H9 (cell line): ENCODE data around the gene NEDD4. TPM values are rescaled to one million over a fixed set of nuclear protein-coding genes. Genes with fewer than 3 reads are reported as not detected.

Source experiments
- DNase-seq: peaks from one replicate; pipeline ENCODE4 v3.0.0-alpha.2; 2017
- H2AFZ ChIP-seq: one replicate; pipeline ENCODE4 v1.6.1; 2013; ENCODE audit warnings: mild to moderate bottlenecking, low read length, control low read depth, moderate library complexity
- H2AK5ac ChIP-seq: 2 replicates; pipeline ENCODE4 v1.6.1; 2013; ENCODE audit warnings: low read length, control low read depth, mixed read lengths; ENCODE audit not compliant: insufficient read length
- H2BK120ac ChIP-seq: one replicate; pipeline ENCODE4 v1.6.1; 2013; ENCODE audit warnings: low read depth, mild to moderate bottlenecking, low read length, control low read depth, inconsistent platforms; ENCODE audit not compliant: poor library complexity, severe bottlenecking
- H2BK12ac ChIP-seq: 2 replicates; pipeline ENCODE4 v1.6.1; 2013; ENCODE audit warnings: low read length, control low read depth, mixed read lengths, low read depth; ENCODE audit not compliant: insufficient read length
- H2BK15ac ChIP-seq: 2 replicates; pipeline ENCODE4 v1.6.1; 2013; ENCODE audit warnings: low read depth, low read length, control low read depth
- H2BK20ac ChIP-seq: one replicate; pipeline ENCODE4 v1.6.1; 2013; ENCODE audit warnings: low read depth, mild to moderate bottlenecking, low read length, control low read depth, inconsistent platforms; ENCODE audit not compliant: poor library complexity, severe bottlenecking
- H2BK5ac ChIP-seq: 2 replicates; pipeline ENCODE4 v1.6.1; 2013; ENCODE audit warnings: low read length, control low read depth, mixed read lengths; ENCODE audit not compliant: insufficient read length
- H3K14ac ChIP-seq: 2 replicates; pipeline ENCODE4 v1.6.1; 2013; ENCODE audit warnings: low read length, control low read depth; ENCODE audit not compliant: insufficient read depth
- H3K18ac ChIP-seq: 2 replicates; pipeline ENCODE4 v1.6.1; 2013; ENCODE audit warnings: low read depth, mild to moderate bottlenecking, mixed read lengths, low read length, control low read depth; ENCODE audit not compliant: insufficient read length
- H3K23ac ChIP-seq: 2 replicates; pipeline ENCODE4 v1.6.1; 2013; ENCODE audit warnings: low read length, control low read depth, mixed read lengths, low read depth; ENCODE audit not compliant: insufficient read length
- H3K23me2 ChIP-seq: 2 replicates; pipeline ENCODE4 v1.6.1; 2013; ENCODE audit warnings: low read depth, mild to moderate bottlenecking, mixed read lengths, low read length, control low read depth; ENCODE audit not compliant: insufficient read length, poor library complexity, severe bottlenecking
- H3K27ac ChIP-seq: 2 replicates; pipeline ENCODE4 v1.5.1; 2013; ENCODE audit warnings: low read length, control low read depth, mixed read lengths, low read depth; ENCODE audit not compliant: insufficient read length
- H3K27me3 ChIP-seq: 2 replicates; pipeline ENCODE4 v1.6.1; 2013; ENCODE audit warnings: low read length, control low read depth, inconsistent platforms; ENCODE audit not compliant: insufficient read depth
- H3K4ac ChIP-seq: 2 replicates; pipeline ENCODE4 v1.6.1; 2013; ENCODE audit warnings: low read depth, mild to moderate bottlenecking, control low read depth, inconsistent platforms, low read length, moderate library complexity
- H3K4me1 ChIP-seq: 2 replicates; pipeline ENCODE4 v1.6.1; 2013; ENCODE audit warnings: low read length, control low read depth, inconsistent platforms; ENCODE audit not compliant: insufficient read depth
- H3K4me2 ChIP-seq: 2 replicates; pipeline ENCODE4 v1.6.1; 2013; ENCODE audit warnings: low read length, control low read depth, mixed read lengths; ENCODE audit not compliant: insufficient read length, insufficient read depth
- H3K56ac ChIP-seq: 2 replicates; pipeline ENCODE4 v1.6.1; 2013; ENCODE audit warnings: low read depth, mild to moderate bottlenecking, mixed read lengths, low read length, control low read depth; ENCODE audit not compliant: insufficient read length
- H3K79me1 ChIP-seq: 2 replicates; pipeline ENCODE4 v1.6.1; 2013; ENCODE audit warnings: low read depth, mild to moderate bottlenecking, moderate library complexity, low read length, control low read depth, inconsistent platforms; ENCODE audit not compliant: insufficient read depth, poor library complexity, severe bottlenecking
- H3K79me2 ChIP-seq: 2 replicates; pipeline ENCODE4 v1.6.1; 2013; ENCODE audit warnings: low read length, control low read depth, inconsistent platforms; ENCODE audit not compliant: insufficient read depth
- H3K9ac ChIP-seq: 2 replicates; pipeline ENCODE4 v1.6.1; 2013; ENCODE audit warnings: low read length, control low read depth, mixed read lengths; ENCODE audit not compliant: insufficient read length; ENCODE audit errors: extremely low read depth
- H3K9me3 ChIP-seq: one replicate; pipeline ENCODE4 v1.6.1; 2013; ENCODE audit warnings: low read depth, low read length, inconsistent platforms; ENCODE audit not compliant: control insufficient read depth
- H3T11ph ChIP-seq: one replicate; pipeline ENCODE4 v1.6.1; 2013; ENCODE audit warnings: mild to moderate bottlenecking, low read length, control low read depth, inconsistent platforms
- H4K20me1 ChIP-seq: one replicate; pipeline ENCODE4 v1.6.1; 2013; ENCODE audit not compliant: control insufficient read depth, insufficient read length, insufficient read depth
- H4K5ac ChIP-seq: 2 replicates; pipeline ENCODE4 v1.6.1; 2013; ENCODE audit warnings: low read depth, mild to moderate bottlenecking, mixed read lengths, low read length, control low read depth; ENCODE audit not compliant: insufficient read length
- H4K8ac ChIP-seq: replicated peaks from 2 replicates; pipeline ENCODE4 v1.6.1; 2013; ENCODE audit warnings: low read length, control low read depth, mixed read lengths, low read depth; ENCODE audit not compliant: insufficient read length
- H4K91ac ChIP-seq: 2 replicates; pipeline ENCODE4 v1.6.1; 2013; ENCODE audit warnings: low read depth, mild to moderate bottlenecking, moderate library complexity, mixed read lengths, low read length, control low read depth; ENCODE audit not compliant: insufficient read length
- H3K27ac Mint-ChIP-seq, 3 experiments: 2 replicates in 2 of 3; 3 replicates in 1 of 3; pipeline ENCODE4 v1.8.0; 2020 to 2021; ENCODE audit warnings: mixed read lengths in 3 of 3, mild to moderate bottlenecking in 1 of 3, moderate library complexity in 1 of 3
- H3K27me3 Mint-ChIP-seq: 2 replicates; pipeline ENCODE4 v1.8.0; 2021; ENCODE audit warnings: low read depth, mild to moderate bottlenecking, moderate library complexity, mixed read lengths
- H3K36me3 Mint-ChIP-seq, 3 experiments: 2 replicates in 2 of 3; 3 replicates in 1 of 3; pipeline ENCODE4 v1.8.0; 2020 to 2021; ENCODE audit warnings: low read depth in 3 of 3, mixed read lengths in 3 of 3; ENCODE audit not compliant: insufficient read depth in 1 of 3
- H3K4me1 Mint-ChIP-seq, 2 experiments: 2 replicates each; pipeline ENCODE4 v1.8.0; 2020; ENCODE audit warnings: mixed read lengths in 2 of 2
- H3K4me3 Mint-ChIP-seq, 2 experiments: 2 replicates in 1 of 2; 3 replicates in 1 of 2; pipeline ENCODE4 v1.8.0; 2020 to 2021; ENCODE audit warnings: mild to moderate bottlenecking in 2 of 2, mixed read lengths in 2 of 2, moderate library complexity in 1 of 2
- H3K9me3 Mint-ChIP-seq, 2 experiments: 2 replicates in 1 of 2; 3 replicates in 1 of 2; pipeline ENCODE4 v1.8.0; 2020; ENCODE audit warnings: mild to moderate bottlenecking in 2 of 2, mixed read lengths in 2 of 2, moderate library complexity in 1 of 2
- WGBS: extraction: QIAGEN DNeasy Blood & Tissue Kit; methylation state at CpG from one replicate; pipeline ENCODE4 v1.1.7; 2013; ENCODE audit warnings: missing lambda C conversion rate, low lambda C conversion rate, mixed read lengths; ENCODE audit not compliant: insufficient read length; ENCODE audit errors: extremely low coverage; 5-methylcytosine and 5-hydroxymethylcytosine counted together
- total RNA-seq: library from RNA; stranded (reverse); gene quantifications from 2 replicates; pipeline ENCODE4 v1.2.1, GENCODE V29; 2021
- TF ChIP-seq, protein P1 (sequence below): fragments of 200-600 bp; sonication (generic); conservative IDR thresholded peaks from 3 replicates; pipeline ENCODE4 v1.8.0; 2021; ENCODE audit warnings: antibody characterized with exemption, mild to moderate bottlenecking

Gene NEDD4
- total RNA-seq, 1 experiment from 2014 or later: 9.6 TPM

DNA sequence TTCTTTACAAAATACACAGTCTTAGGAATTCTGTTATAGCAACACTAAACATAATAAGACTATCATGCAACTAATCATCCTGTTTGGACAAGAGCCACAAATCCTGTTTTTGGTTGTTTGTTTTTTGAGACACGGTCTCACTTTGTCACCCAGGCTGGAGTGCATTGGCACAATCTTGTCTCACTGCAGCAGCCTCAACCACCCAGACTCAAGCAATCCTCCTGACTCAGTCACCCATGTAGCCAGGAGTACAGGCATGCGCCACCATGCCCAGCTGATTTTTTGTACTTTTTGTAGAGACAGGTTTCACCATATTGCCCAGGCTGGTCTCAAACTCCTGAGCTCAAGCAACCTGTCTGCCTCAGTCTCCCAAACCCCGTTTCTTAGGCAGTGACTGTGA is 28.3 kb downstream of the NEDD4 start:
- Mint-ChIP-seq H3K4me3 (no peak overlapping the region), H3K27me3 (no peaks in the 10 kb centered on the region), H3K36me3 (no peaks in the 10 kb centered on the region), H3K27ac (no peak overlapping the region), H3K4me1 (peaks cover 0 to under 1% of the 10 kb centered on the region in 2 experiments; a peak in 1 of 4 replicates), H3K9me3 (no peaks in the 10 kb centered on the region)
- WGBS: no CpG with 5 or more reads among the region's 3 CpGs
- Histone ChIP-seq H3K79me1 (no peaks in the 10 kb centered on the region), H3K18ac (no peak overlapping the region), H3K4me2 (no peak overlapping the region), H2BK12ac (no peak overlapping the region), H2BK20ac (no peak overlapping the region), H3K27ac (no peak overlapping the region), H3K9ac (no peak overlapping the region), H3K9me3 (no peaks in the 10 kb centered on the region), H3K4me1 (no peaks in the 10 kb centered on the region), H2AFZ (no peak overlapping the region), H3K14ac (no peak overlapping the region), H2BK120ac (no peak overlapping the region), H3K56ac (no peak overlapping the region), H4K5ac (no peak overlapping the region), H4K20me1 (no peaks in the 10 kb centered on the region), H3K4ac (no peak overlapping the region), H2AK5ac (no peak overlapping the region), H4K8ac (no peak overlapping the region), H3K23me2 (no peaks in the 10 kb centered on the region), H3T11ph (no peak overlapping the region), H3K79me2 (no peaks in the 10 kb centered on the region), H2BK5ac (no peak overlapping the region), H4K91ac (no peak overlapping the region), H2BK15ac (no peak overlapping the region), H3K27me3 (no peaks in the 10 kb centered on the region), H3K23ac (no peak overlapping the region)
- TF ChIP-seq, protein P1, sequence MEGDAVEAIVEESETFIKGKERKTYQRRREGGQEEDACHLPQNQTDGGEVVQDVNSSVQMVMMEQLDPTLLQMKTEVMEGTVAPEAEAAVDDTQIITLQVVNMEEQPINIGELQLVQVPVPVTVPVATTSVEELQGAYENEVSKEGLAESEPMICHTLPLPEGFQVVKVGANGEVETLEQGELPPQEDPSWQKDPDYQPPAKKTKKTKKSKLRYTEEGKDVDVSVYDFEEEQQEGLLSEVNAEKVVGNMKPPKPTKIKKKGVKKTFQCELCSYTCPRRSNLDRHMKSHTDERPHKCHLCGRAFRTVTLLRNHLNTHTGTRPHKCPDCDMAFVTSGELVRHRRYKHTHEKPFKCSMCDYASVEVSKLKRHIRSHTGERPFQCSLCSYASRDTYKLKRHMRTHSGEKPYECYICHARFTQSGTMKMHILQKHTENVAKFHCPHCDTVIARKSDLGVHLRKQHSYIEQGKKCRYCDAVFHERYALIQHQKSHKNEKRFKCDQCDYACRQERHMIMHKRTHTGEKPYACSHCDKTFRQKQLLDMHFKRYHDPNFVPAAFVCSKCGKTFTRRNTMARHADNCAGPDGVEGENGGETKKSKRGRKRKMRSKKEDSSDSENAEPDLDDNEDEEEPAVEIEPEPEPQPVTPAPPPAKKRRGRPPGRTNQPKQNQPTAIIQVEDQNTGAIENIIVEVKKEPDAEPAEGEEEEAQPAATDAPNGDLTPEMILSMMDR: no peak
- DNase-seq: no peak
